GM19397 (cell line): ENCODE measurements around the gene MRGPRD.

ENCODE experiments used
- ATAC-seq: cut with Tn5 transposase; IDR thresholded peaks from one replicate; pipeline ENCODE4 v1.9.1; 2021; ENCODE audit warnings: mild to moderate bottlenecking, moderate library complexity; ENCODE audit not compliant: unreplicated experiment

The MRGPRD gene

GRCh38 chr11:68980776-68981065 lies at the start of gene MRGPRD:
TSS of gene MRGPRD (minus strand) at chr11:68980986. CDS start at chr11:68980986, 0 bp downstream.
- no peak for ATAC-seq

GRCh38 chr11:69030301-69030700 lies 49.5 kb upstream of the MRGPRD start:
- ATAC-seq = no peak

- no peak for ATAC-seq
These were observed 47.1 kb upstream of the MRGPRD start for GRCh38 chr11:69027704-69028372.

- ATAC-seq = no peak
These were observed 43.7 kb upstream of the MRGPRD start for GRCh38 chr11:69024509-69024908.

- ATAC-seq = no peak
These were observed 41.5 kb upstream of the MRGPRD start for GRCh38 chr11:69022260-69022659.

GRCh38 chr11:69018924-69019323 lies 38.1 kb upstream of the MRGPRD start:
- no peak for ATAC-seq

GRCh38 chr11:69017951-69018350 lies 37.2 kb upstream of the MRGPRD start:
- ATAC-seq = no peak

GRCh38 chr11:69014898-69015549 lies 34.2 kb upstream of the MRGPRD start:
- no peak for ATAC-seq

- no peak for ATAC-seq
These were observed 33.5 kb upstream of the MRGPRD start for GRCh38 chr11:69014084-69014851.

GRCh38 chr11:69013009-69013951 lies 32.5 kb upstream of the MRGPRD start, which contains the start of gene MRGPRF:
TSS of gene MRGPRF (minus strand) at chr11:69013246. CDS start at chr11:69009901, 3,345 bp downstream.
- no peak for ATAC-seq

- ATAC-seq = no peak
These were observed 31.6 kb upstream of the MRGPRD start for GRCh38 chr11:69012092-69013008.

GRCh38 chr11:69011624-69012091 lies 30.9 kb upstream of the MRGPRD start:
- no peak for ATAC-seq

GRCh38 chr11:69010964-69011623 lies 30.3 kb upstream of the MRGPRD start:
- ATAC-seq = no peak

GRCh38 chr11:69010361-69010891 lies 29.6 kb upstream of the MRGPRD start:
- ATAC-seq = no peak

GRCh38 chr11:69009441-69010211 lies 28.8 kb upstream of the MRGPRD start:
- no peak for ATAC-seq

GRCh38 chr11:69008737-69009440 lies 28.1 kb upstream of the MRGPRD start:
- no peak for ATAC-seq

GRCh38 chr11:69007975-69008381 lies 27.2 kb upstream of the MRGPRD start:
- ATAC-seq = no peak
